ENCODE results near the gene MAST4.

The MAST4 gene

GRCh38 chr5:67058998-67059743, 463.0 kb downstream of the MAST4 start:
- DNase-seq = no peak

DNA sequence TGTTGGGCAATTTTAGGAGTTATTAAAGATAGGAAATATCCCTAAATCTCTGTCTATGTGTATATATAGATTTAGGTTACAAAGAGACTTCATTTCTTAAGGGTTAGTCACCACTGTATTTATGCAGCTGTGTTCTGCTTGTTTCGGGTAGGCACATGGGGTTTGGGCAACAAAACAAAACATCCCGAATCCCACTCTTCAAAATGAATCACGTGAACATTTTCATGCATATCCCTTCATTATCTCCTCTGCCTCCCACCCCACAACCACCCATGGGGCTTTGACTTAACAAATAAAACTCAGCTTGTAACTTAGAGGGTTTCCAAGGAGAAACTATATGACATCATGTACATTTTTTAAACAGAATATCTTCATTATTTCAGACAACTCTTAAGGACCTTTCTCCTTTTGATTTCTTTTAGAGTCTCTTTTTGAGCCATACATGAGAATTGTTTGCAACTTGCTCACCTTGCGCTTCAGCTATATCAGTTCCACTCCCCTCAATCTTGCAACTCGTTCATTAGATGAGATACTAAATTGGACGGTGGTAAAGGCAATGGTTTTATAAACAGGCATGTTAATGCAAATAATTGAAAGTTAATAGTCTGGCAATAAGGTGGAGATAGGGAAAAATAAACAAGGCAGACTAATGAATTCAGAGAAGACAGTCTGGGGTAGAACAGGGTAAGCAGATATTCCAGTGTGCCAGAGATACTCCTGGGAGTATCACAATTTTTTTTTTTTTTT, 463.7 kb downstream of the MAST4 start:
- no peak for DNase-seq

DNA sequence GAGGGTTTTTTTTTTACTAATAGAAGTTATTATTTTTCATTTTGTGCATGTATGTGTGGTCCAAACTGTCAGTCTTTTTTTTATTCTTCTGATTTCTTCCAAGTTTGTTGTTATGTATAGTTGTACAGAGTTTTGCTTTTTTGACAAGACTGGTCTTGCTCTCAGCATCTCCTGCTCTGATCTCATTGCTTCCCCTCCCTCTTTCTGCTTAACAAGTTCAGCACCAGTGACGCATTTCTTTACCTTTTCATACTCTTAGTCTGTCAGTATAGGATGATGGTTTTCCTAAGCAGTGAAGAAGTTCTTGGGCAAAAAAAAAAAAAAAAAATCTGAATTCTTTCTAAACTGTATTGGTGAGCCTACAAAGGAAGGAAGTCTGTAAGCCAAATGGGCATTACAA, 465.3 kb downstream of the MAST4 start:
- DNase-seq = no peak

DNA sequence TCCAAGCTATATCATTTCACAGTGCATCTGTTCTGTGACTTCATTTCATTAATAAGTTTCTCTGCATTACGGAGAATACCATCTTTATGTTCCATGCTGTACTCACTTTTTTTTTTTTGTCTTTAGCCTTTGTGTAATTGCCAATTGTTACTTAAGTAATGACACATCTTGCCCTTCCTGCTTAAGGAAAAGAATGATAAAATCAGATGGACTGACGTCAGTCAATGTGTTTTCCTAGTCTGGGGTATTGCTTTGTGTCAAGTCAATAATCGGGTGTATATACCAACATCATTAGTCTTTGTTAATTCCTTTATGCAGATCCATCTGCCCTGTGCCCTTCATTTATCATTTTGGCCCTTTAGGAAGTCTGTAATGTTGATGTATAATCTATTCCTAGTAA, 466.9 kb downstream of the MAST4 start:
- no peak for DNase-seq

- no peak for DNase-seq
Measured at GRCh38 chr5:67063791-67064190, 467.6 kb downstream of the MAST4 start.

DNA sequence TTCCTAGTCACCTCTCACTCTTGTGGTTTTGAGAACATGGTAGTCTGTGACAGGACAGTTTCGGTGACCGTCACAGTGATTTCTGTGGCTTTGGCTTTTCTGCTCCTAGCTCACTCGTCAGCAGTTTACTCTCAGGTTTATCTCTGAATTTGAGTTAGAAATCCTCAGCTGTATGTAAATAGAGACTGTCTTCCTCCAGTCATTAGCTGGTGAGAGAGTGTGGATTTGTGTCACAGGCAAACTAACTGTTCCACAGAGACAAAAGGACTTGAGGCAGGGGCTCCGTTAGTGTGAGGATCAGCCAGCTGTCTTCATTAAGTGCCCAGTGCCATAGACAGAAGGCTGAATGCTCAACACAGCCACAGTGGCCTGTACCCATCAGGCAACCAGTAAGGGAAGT, 469.0 kb downstream of the MAST4 start:
- DNase-seq = no peak

- no peak for DNase-seq
Measured at GRCh38 chr5:67065696-67066095, 469.5 kb downstream of the MAST4 start.

DNA sequence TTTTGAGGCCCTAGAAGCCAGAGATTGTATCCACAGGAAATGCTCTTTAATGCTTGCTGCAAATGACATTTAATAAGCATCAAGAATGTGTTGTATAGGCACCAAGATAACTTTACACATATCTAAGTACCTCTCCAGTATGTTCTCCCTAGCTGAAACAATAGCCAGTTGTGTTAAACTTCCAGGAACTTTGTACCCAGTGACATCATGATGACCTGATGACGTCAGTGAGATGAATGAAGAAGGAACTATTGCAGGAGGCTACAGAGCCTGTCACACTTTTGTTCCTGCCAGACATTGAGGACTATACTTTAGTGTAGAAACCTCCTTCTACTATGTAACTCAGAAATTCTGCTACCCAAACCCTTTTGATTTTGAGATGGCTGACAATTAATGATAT, 470.6 kb downstream of the MAST4 start:
- DNase-seq = peak; percentile 7 to 43

DNA sequence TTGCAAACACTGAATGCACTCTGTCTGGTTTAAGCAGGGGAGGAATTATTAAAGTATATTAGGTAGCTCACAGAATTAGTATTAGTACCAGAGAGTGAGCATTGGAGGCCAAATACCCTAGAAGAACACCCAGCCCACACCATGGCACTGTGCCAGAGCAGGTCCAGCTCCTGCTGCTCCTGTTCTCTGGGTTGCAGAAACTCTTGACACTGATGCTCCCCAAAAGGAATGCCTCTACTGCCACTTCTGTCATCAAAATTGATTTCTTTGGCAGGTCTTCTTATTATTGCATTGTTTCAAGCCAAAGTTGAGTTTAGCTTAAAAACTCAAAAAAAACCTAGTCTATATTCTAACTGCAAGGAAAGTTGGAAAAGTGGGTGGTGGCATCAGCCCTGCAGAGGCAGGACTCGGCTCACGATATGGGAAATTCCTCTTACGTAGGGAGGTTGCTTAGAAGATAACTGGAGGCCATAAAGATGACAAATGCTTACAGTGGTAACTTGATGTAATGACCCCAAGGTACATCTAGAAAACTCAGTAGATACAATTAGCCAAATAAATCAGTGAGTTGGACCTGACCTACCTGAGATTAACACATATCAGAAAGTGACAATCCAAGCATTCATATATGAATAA, 477.0 kb downstream of the MAST4 start:
- no peak for DNase-seq

DNA sequence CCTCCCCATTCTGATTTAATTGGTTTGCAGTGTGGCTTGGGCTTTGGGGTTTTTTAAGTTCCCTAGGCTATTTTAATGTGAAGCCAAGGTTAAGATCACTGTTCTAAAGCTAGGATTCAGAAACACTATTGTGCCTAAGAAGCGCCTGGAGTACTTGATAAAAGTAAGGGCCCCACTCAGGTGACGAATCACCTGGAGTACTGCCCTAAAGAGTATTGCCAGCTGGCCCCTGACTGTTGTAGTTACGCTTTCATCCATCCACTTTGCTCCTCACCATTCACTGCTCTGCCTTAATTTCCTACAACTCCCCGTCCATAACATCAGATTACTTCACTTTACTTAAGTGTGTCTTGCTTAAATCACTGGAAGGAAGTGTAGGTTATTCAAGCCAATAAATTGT, 481.1 kb downstream of the MAST4 start:
- DNase-seq = no peak

DNA sequence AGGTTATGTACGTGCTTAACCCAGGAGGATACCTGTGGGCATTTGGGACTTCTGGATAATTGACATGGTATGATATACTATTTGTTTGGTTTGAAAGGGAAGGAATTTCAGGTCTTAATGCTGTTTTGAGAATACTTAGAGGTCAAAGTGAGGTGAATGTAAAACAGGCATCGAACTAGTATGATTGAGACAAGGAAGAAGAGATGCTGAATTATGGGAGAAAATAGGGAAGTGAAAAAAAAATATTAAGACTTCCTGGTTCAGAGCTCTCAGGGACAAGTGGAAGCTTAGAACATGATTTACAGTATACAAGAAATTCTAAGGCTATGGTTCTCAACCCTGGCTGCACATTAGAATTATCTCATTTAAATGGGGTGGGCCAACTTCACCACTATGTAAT, 485.1 kb downstream of the MAST4 start:
- DNase-seq = peak in 1 of 2 donors; percentile 12

DNA sequence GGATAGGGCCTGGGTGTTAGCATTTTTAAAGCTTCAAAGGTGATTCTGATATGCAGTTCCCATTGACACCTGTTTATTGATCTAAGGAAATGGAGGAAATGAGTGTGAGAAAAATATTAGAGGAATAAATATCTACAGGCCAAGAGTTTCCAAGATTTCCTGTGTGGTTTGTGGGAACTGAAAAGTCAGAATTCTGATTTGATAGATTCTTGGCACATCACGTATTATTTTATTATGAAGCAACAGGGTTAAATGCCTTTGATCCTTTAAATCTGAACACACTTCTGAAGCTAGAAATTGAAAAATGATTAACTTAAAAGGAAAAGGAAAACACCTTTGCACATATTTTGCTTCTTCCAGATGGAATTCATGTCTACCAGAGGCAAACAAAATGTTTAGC, 486.7 kb downstream of the MAST4 start:
- no peak for DNase-seq

DNA sequence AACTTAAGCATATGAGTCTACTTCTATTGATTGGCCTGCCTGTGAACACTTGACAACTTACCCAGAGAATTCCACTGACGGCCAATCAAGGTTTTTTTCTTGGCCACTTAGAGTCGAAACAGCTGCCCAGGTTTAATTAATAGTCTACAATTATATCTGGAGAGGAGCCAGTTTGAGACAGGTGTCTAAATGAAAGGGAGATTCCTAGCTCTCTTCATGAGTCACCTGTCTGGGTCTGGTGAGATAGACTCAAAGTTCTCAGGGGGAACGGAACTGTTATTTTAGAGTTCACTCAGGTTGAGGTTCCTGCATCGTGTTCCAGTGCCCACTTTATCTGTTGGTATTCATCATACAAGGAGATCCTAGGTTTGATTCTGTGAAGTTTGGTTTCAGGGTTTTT, 489.4 kb downstream of the MAST4 start:
- no peak for DNase-seq

GRCh38 chr5:67089200-67089725, 493.1 kb downstream of the MAST4 start:
- DNase-seq = no peak

- DNase-seq = no peak
Measured at GRCh38 chr5:67090040-67090439, 493.8 kb downstream of the MAST4 start.

- DNase-seq = no peak
Measured at GRCh38 chr5:67090593-67090992, 494.4 kb downstream of the MAST4 start.

- DNase-seq = no peak
Measured at GRCh38 chr5:67092535-67092934, 496.3 kb downstream of the MAST4 start.

- no peak for DNase-seq
Measured at GRCh38 chr5:67093279-67093678, 497.1 kb downstream of the MAST4 start.

DNA sequence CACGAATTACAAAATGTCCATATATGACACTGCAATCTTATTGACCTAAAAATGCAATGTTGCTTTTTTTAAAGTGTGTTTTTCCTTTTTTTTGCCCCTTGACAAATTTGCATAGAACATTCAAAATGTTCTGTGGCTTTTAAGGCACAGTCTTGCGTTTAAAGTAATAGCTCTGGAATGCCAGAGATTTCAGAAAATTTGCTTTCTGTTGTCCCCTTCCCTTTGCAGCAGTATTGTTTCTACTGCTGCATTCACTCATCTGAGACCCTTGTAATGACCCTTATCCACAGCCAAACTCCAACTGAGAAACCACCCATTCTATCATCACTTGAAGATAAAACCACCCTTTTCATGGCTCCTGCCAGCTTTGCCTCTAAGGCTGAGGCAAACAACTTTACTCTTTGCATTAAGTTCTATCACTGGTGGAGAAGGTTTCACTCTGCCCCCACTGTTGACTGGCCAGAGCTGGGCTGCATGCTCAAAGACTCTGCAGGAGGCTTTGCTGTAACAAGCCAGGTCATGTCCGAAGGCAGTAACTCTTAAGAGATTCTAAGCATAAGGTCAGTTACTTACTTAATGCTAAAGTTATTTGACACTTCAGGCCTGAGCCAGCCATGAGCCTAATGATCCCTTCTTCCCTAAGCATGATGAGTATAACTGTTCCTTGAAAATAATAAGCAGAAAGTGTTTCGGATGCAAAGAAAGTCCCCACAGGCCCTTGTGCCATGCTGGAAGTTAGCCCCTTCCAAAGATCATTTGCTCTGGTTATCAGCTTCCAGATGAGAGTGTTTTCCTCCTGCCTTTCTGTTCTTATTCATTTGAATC, 498.5 kb downstream of the MAST4 start:
- no peak for DNase-seq

GRCh38 chr5:67095346-67096171, 499.4 kb downstream of the MAST4 start:
- DNase-seq = no peak

- no peak for DNase-seq
Measured at GRCh38 chr5:67098656-67099055, 502.5 kb downstream of the MAST4 start.

DNA sequence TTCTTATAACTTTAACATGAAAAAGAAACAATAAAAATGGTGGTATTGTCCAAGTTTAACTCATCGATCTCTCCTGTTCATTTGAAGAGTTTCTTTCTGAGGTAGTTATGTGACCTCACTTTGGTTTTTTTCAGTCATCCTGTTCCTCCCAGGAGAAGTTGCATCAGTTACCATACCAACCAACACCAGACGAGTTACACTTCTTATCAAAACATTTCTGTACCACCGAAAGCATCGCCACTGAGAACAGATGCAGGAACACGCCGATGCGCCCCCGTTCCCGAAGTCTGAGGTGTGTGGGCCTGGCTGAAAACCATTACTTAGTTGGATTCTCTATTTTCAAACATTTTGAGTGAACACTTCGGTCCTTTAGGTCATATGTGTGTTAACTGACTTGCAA, 504.1 kb downstream of the MAST4 start:
- no peak for DNase-seq

All from inflammatory macrophage treated with lipopolysaccharide for 1 hour (primary cell).